Loucy (cell line): ENCODE data around the gene RYR2.

ENCODE experiments used
- H2AFZ ChIP-seq: fragments of 200-600 bp; sonication (generic); 2 replicates; pipeline ENCODE4 v1.6.0; 2016; ENCODE audit warnings: antibody characterized with exemption, mild to moderate bottlenecking, low read length, moderate library complexity
- H3F3A ChIP-seq: fragments of 200-600 bp; 2 replicates; pipeline ENCODE4 v1.6.0; 2016; ENCODE audit warnings: antibody characterized with exemption, low read depth, mild to moderate bottlenecking
- H3K27me3 ChIP-seq: fragments of 200-600 bp; sonication (generic); 2 replicates; pipeline ENCODE4 v1.6.1; 2014; ENCODE audit warnings: low read length, mild to moderate bottlenecking; ENCODE audit not compliant: insufficient read depth, poor library complexity, severe bottlenecking
- H3K36me3 ChIP-seq: fragments of 200-600 bp; sonication (generic); 2 replicates; pipeline ENCODE4 v1.6.1; 2016; ENCODE audit warnings: low read length; ENCODE audit not compliant: insufficient read depth
- H3K4me1 ChIP-seq: fragments of 200-600 bp; sonication (generic); 2 replicates; pipeline ENCODE4 v1.5.1; 2014; ENCODE audit warnings: low read length, mild to moderate bottlenecking; ENCODE audit not compliant: insufficient read depth, poor library complexity, severe bottlenecking
- H3K4me2 ChIP-seq: fragments of 200-600 bp; sonication (generic); 2 replicates; pipeline ENCODE4 v1.6.0; 2014; ENCODE audit warnings: antibody characterized with exemption, low read length, low read depth, mild to moderate bottlenecking; ENCODE audit not compliant: poor library complexity, severe bottlenecking
- H3K4me3 ChIP-seq: fragments of 200-600 bp; sonication (generic); 2 replicates; pipeline ENCODE4 v1.5.1; 2014; ENCODE audit warnings: low read length, mild to moderate bottlenecking, mixed read lengths; ENCODE audit not compliant: poor library complexity, severe bottlenecking
- H3K79me2 ChIP-seq: fragments of 200-600 bp; sonication (generic); 2 replicates; pipeline ENCODE4 v1.6.1; 2014; ENCODE audit warnings: low read length; ENCODE audit not compliant: insufficient read depth
- H3K9ac ChIP-seq: fragments of 200-600 bp; sonication (generic); 2 replicates; pipeline ENCODE4 v1.6.0; 2014; ENCODE audit warnings: mild to moderate bottlenecking, low read depth, low read length, moderate library complexity; ENCODE audit not compliant: poor library complexity, severe bottlenecking
- H3K9me2 ChIP-seq: fragments of 200-600 bp; sonication (generic); replicated peaks from 2 replicates; pipeline ENCODE4 v1.6.1; 2016; ENCODE audit warnings: low read depth, low read length, mixed read lengths
- H3K9me3 ChIP-seq: fragments of 200-600 bp; sonication (generic); 2 replicates; pipeline ENCODE4 v1.6.1; 2014; ENCODE audit warnings: mild to moderate bottlenecking, antibody characterized with exemption, low read length, low read depth; ENCODE audit not compliant: insufficient read depth
- H4K20me1 ChIP-seq: fragments of 200-600 bp; sonication (generic); 2 replicates; pipeline ENCODE4 v1.6.0; 2014; ENCODE audit warnings: antibody characterized with exemption, low read length, mild to moderate bottlenecking; ENCODE audit not compliant: insufficient read depth, poor library complexity, severe bottlenecking
- CTCF ChIP-seq: fragments of 200-600 bp; sonication (generic); conservative IDR thresholded peaks from 2 replicates; pipeline ENCODE4 v1.5.1; 2014; ENCODE audit warnings: mild to moderate bottlenecking, antibody characterized with exemption, low read length
- EZH2phosphoT487 ChIP-seq: fragments of 200-600 bp; IDR thresholded peaks from 2 replicates; pipeline ENCODE4 v1.6.1; 2018; ENCODE audit warnings: antibody characterized with exemption, mild to moderate bottlenecking, moderate library complexity, borderline replicate concordance

Gene RYR2

GRCh38 chr1:237352747-237353146 lies 310.8 kb downstream of the RYR2 start:
- no peak overlapping the region for H3K4me2 ChIP-seq

DNA sequence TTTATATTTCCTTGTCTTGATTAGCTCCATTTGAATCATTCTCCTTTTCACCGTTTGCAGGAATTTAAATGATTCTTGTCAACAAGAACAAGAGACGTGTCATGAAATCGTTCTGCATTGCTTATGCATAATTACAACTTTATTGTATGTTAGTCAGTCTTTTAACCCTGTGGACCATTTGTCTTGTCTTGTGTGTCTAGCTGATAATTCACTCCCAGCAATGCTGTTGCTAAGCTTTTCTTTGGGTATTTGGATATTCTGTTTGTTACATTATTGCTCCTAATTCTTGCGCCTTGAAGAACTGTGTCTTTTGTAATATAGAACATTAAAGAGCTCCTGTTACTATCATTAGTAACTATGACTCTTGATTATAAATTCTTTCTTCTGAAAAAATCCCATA lies 311.9 kb downstream of the RYR2 start:
- Histone ChIP-seq H3F3A (no peaks in the 10 kb centered on the region), H3K9me3 (no peaks in the 10 kb centered on the region), H3K9ac (no peak overlapping the region), H3K36me3 (no peaks in the 10 kb centered on the region), H3K4me3 (no peak overlapping the region), H2AFZ (no peak overlapping the region), H4K20me1 (no peaks in the 10 kb centered on the region), H3K4me1 (no peaks in the 10 kb centered on the region), H3K4me2 (no peak overlapping the region), H3K79me2 (no peaks in the 10 kb centered on the region), H3K27me3 (no peaks in the 10 kb centered on the region), H3K9me2 (no peaks in the 10 kb centered on the region)
- TF ChIP-seq EZH2phosphoT487 (no peak), CTCF (no peak)

More at GRCh38 chr1:237352747-237353146, 310.8 kb downstream of the RYR2 start:
- H3K9ac ChIP-seq, result no peak overlapping the region
- no peaks in the 10 kb centered on the region for H3K36me3 ChIP-seq
- H3K27me3 ChIP-seq, result no peaks in the 10 kb centered on the region
- no peak overlapping the region for H3K4me3 ChIP-seq
- H3K79me2 ChIP-seq, result no peaks in the 10 kb centered on the region
- H3K9me3 ChIP-seq, result no peaks in the 10 kb centered on the region
- TF ChIP-seq CTCF (no peak), EZH2phosphoT487 (no peak)
- no peaks in the 10 kb centered on the region for H4K20me1 ChIP-seq
- no peak overlapping the region for H2AFZ ChIP-seq
- H3F3A ChIP-seq, result no peaks in the 10 kb centered on the region
- no peaks in the 10 kb centered on the region for H3K4me1 ChIP-seq
- no peaks in the 10 kb centered on the region for H3K9me2 ChIP-seq

GRCh38 chr1:237355022-237355421 lies 313.0 kb downstream of the RYR2 start:
- no peaks in the 10 kb centered on the region for H4K20me1 ChIP-seq

More at GRCh38 chr1:237355022-237355421, 313.0 kb downstream of the RYR2 start:
- H3K79me2 ChIP-seq, result no peaks in the 10 kb centered on the region
- H3K36me3 ChIP-seq, result no peaks in the 10 kb centered on the region
- no peaks in the 10 kb centered on the region for H3K9me3 ChIP-seq
- H3F3A ChIP-seq, result no peaks in the 10 kb centered on the region
- TF ChIP-seq EZH2phosphoT487 (no peak), CTCF (no peak)
- H3K27me3 ChIP-seq, result no peaks in the 10 kb centered on the region
- H3K4me3 ChIP-seq, result no peak overlapping the region
- no peak overlapping the region for H3K4me2 ChIP-seq
- no peak overlapping the region for H2AFZ ChIP-seq
- H3K9ac ChIP-seq, result no peak overlapping the region
- no peaks in the 10 kb centered on the region for H3K4me1 ChIP-seq
- no peaks in the 10 kb centered on the region for H3K9me2 ChIP-seq
